Neural progenitor cell (in vitro differentiated cells): Measurements from ENCODE around the gene STAG3. TPM values are rescaled to one million over a fixed set of nuclear protein-coding genes. Genes with fewer than 3 reads are reported as not detected.
A peak's percentile ranks its signal among the peaks of the same experiment; 100 is the strongest.
"Not testable (repeated sequence)": the region's sequence is repeated elsewhere in the genome, so short reads cannot be mapped to it uniquely, and the experiment has no call there.

Source experiments
- DNase-seq: peaks from one replicate; pipeline ENCODE4 v3.0.0-alpha.2; 2016; ENCODE audit warnings: low spot score
- H2AFZ ChIP-seq: fragments of 200-600 bp; sonication (generic); replicated peaks from 2 replicates; pipeline ENCODE4 v1.6.1; 2016; ENCODE audit warnings: antibody characterized with exemption
- H3F3A ChIP-seq: fragments of 200-600 bp; sonication (generic); 2 replicates; pipeline ENCODE4 v1.6.1; 2016; ENCODE audit warnings: antibody characterized with exemption, low read depth
- H3K27ac ChIP-seq: fragments of 200-600 bp; sonication (generic); 2 replicates; pipeline ENCODE4 v1.5.1; 2016; ENCODE audit warnings: mild to moderate bottlenecking
- H3K27me3 ChIP-seq: fragments of 200-600 bp; sonication (generic); 2 replicates; pipeline ENCODE4 v1.6.1; 2016; ENCODE audit warnings: mild to moderate bottlenecking, moderate library complexity
- H3K36me3 ChIP-seq: fragments of 200-600 bp; sonication (generic); 2 replicates; pipeline ENCODE4 v1.5.1; 2016
- H3K4me1 ChIP-seq: fragments of 200-600 bp; sonication (generic); 2 replicates; pipeline ENCODE4 v1.6.1; 2016; ENCODE audit warnings: mixed run types
- H3K4me2 ChIP-seq: fragments of 200-600 bp; sonication (generic); 2 replicates; pipeline ENCODE4 v1.6.1; 2016
- H3K4me3 ChIP-seq: fragments of 200-600 bp; sonication (generic); 2 replicates; pipeline ENCODE4 v1.5.1; 2016
- H3K79me2 ChIP-seq: fragments of 200-600 bp; sonication (generic); 2 replicates; pipeline ENCODE4 v1.6.1; 2016; ENCODE audit warnings: low read depth
- H3K9ac ChIP-seq: fragments of 200-600 bp; sonication (generic); 2 replicates; pipeline ENCODE4 v1.6.1; 2016
- H3K9me3 ChIP-seq: fragments of 200-600 bp; sonication (generic); 2 replicates; pipeline ENCODE4 v1.5.1; 2016; ENCODE audit warnings: low read depth
- H4K20me1 ChIP-seq: fragments of 200-600 bp; sonication (generic); 2 replicates; pipeline ENCODE4 v1.6.1; 2016; ENCODE audit warnings: low read depth
- H3K27ac Mint-ChIP-seq: 3 replicates; pipeline ENCODE4 v1.8.0; 2021; ENCODE audit warnings: mixed read lengths
- H3K27me3 Mint-ChIP-seq: 2 replicates; pipeline ENCODE4 v1.8.0; 2022; ENCODE audit warnings: low read depth, mild to moderate bottlenecking, inconsistent platforms, moderate library complexity, mixed read lengths; ENCODE audit not compliant: insufficient read depth
- H3K36me3 Mint-ChIP-seq: 3 replicates; pipeline ENCODE4 v1.8.0; 2021; ENCODE audit warnings: mixed read lengths
- H3K4me1 Mint-ChIP-seq: 3 replicates; pipeline ENCODE4 v1.8.0; 2021; ENCODE audit warnings: mixed read lengths
- H3K4me3 Mint-ChIP-seq: 3 replicates; pipeline ENCODE4 v1.8.0; 2021; ENCODE audit warnings: mild to moderate bottlenecking, moderate library complexity, mixed read lengths
- H3K9me3 Mint-ChIP-seq: 3 replicates; pipeline ENCODE4 v1.8.0; 2020; ENCODE audit warnings: mixed read lengths
- CTCF ChIP-seq: fragments of 200-600 bp; sonication (generic); IDR thresholded peaks from 2 replicates; pipeline ENCODE4 v1.5.1; 2017; ENCODE audit warnings: antibody characterized with exemption, mild to moderate bottlenecking
- EZH2 ChIP-seq: fragments of 200-600 bp; sonication (generic); IDR thresholded peaks from 2 replicates; pipeline ENCODE4 v1.6.1; 2017; ENCODE audit warnings: antibody characterized with exemption, mild to moderate bottlenecking, moderate library complexity
- EZH2phosphoT487 ChIP-seq: fragments of 200-600 bp; sonication (generic); IDR thresholded peaks from 2 replicates; pipeline ENCODE4 v1.6.1; 2017; ENCODE audit warnings: antibody characterized with exemption
- total RNA-seq: library from RNA; depleted of rRNA; stranded (reverse); fragments of >200 nt; gene quantifications from 2 replicates; pipeline ENCODE4 v1.2.3, GENCODE V29; 2015; ENCODE audit warnings: low replicate concordance

The STAG3 gene
- total RNA-seq, 1 donor from 2014 or later, result 0.58 TPM

DNA sequence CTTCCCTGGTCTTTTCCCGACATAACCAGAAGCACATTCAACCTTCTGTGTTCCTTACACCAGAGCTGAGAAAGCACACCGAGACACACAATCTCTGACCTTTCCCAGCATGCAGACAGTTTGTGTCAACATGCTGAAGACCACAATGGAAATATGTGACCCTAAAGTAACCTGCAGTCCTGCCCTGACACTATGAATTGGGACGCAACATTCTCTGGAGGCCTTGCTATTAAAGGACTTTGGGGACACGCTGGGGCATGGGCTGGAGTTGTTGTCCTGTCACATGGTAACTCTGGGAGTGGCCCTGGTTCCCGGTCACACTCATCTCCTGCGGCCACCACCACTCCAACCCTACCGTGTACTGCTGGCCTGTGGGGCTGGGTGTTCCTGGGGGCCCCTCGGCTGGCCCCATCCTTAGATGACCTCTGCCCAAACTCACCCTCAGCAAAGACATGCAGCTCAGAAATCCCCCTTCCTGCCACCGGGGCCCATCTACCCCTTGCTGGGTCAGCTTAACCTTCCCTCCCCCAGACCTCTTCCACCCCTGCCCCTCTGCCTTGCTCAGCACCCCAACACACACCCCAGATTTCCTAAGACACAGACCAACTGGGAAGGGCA is 67.4 kb downstream of the STAG3 start:
- Histone ChIP-seq H3K79me2 (peaks cover 41% of the 10 kb centered on the region), H3K4me1 (peaks cover 19% of the 10 kb centered on the region), H4K20me1 (peaks cover 32% of the 10 kb centered on the region), H3F3A (peaks cover 21% of the 10 kb centered on the region)
- Mint-ChIP-seq H3K4me1 (peaks cover 38% of the 10 kb centered on the region), H3K4me3 (peak overlapping the region; percentile 21), H3K27ac (peak overlapping the region; percentile 85)
- not testable (repeated sequence) for H3K27me3 Mint-ChIP-seq, H3K4me2 ChIP-seq, H3K9me3 ChIP-seq, H2AFZ ChIP-seq, H3K36me3 Mint-ChIP-seq, H3K9me3 Mint-ChIP-seq, H3K27ac ChIP-seq, H3K36me3 ChIP-seq, DNase-seq, H3K4me3 ChIP-seq, H3K27me3 ChIP-seq, H3K9ac ChIP-seq

DNA sequence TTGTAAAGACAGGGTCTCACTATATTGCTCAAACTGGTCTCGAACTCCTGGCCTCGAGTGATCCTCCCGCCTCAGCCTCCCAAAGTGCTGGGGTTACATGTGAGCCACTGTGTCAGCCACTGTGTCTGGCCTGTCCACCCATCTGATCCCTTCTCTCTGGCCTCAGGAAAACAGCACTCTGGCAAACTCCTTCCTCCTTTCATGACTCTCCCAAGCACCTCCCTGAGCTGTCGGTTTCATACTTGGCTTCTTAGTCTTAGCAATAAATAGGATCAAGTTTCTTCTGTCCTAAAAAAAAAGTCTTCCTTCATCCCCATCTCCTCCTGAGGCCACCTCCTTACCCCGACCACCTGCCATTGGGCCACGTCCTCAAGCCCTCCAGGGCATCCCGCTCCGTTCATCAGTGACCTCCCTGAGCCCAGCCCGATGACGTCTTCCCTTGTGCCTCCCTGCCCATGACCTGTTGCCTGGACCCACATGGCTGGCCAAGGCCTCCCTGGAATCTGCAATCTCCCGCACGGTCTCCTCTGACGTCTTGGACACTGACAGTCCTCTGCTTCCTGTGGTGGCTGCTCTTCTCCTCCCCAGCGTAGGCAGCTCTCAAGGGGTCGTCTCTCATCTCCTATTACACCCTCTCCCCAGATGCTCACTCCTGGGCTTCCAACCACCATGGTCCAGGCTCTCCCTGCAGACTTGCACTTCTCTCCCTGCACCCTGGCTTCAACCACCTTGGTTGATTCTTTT is 68.6 kb downstream of the STAG3 start:
- peaks cover 40% of the 10 kb centered on the region for H3K79me2 ChIP-seq
- H3K9me3 Mint-ChIP-seq, H3K4me2 ChIP-seq, H3K4me3 ChIP-seq, H3K36me3 ChIP-seq, H2AFZ ChIP-seq, H3K9me3 ChIP-seq, H3K36me3 Mint-ChIP-seq, H3K9ac ChIP-seq, DNase-seq, H3K27me3 Mint-ChIP-seq, H3K27ac ChIP-seq, H3K27me3 ChIP-seq: not testable (repeated sequence)
- Mint-ChIP-seq H3K4me3 (peak overlapping the region; percentile 16), H3K4me1 (peaks cover 38% of the 10 kb centered on the region), H3K27ac (peak overlapping the region; percentile 40)
- H3K4me1 ChIP-seq, result peaks cover 19% of the 10 kb centered on the region
- peaks cover 32% of the 10 kb centered on the region for H4K20me1 ChIP-seq
- peaks cover 21% of the 10 kb centered on the region for H3F3A ChIP-seq

- peaks cover 37% of the 10 kb centered on the region for H3K4me1 Mint-ChIP-seq
- not testable (repeated sequence) for H3K4me3 ChIP-seq, H3K9ac ChIP-seq, H3K4me3 Mint-ChIP-seq, H2AFZ ChIP-seq, H3K36me3 ChIP-seq, H3K9me3 Mint-ChIP-seq, DNase-seq, H3K4me2 ChIP-seq, H3K9me3 ChIP-seq, H3K27ac Mint-ChIP-seq, H3K27me3 Mint-ChIP-seq, H3K27me3 ChIP-seq, H3K27ac ChIP-seq, H3K36me3 Mint-ChIP-seq
- peaks cover 19% of the 10 kb centered on the region for H3K4me1 ChIP-seq
- H3F3A ChIP-seq, result peaks cover 21% of the 10 kb centered on the region
- H3K79me2 ChIP-seq, result peaks cover 38% of the 10 kb centered on the region
- H4K20me1 ChIP-seq, result peaks cover 32% of the 10 kb centered on the region
These were observed 69.1 kb downstream of the STAG3 start for GRCh38 chr7:100246865-100247137.

GRCh38 chr7:100247152-100247757 is 69.5 kb downstream of the STAG3 start:
- Histone ChIP-seq H3K9me3 (no peaks in the 10 kb centered on the region), H3K4me1 (peaks cover 17% of the 10 kb centered on the region), H3K36me3 (no peaks in the 10 kb centered on the region), H4K20me1 (peaks cover 32% of the 10 kb centered on the region), H2AFZ (no peak overlapping the region), H3K27ac (peak overlapping the region; percentile 75), H3K27me3 (no peaks in the 10 kb centered on the region), H3K79me2 (peaks cover 38% of the 10 kb centered on the region), H3F3A (peaks cover 17% of the 10 kb centered on the region), H3K4me2 (peak overlapping the region; percentile 64), H3K9ac (no peak overlapping the region), H3K4me3 (no peak overlapping the region)
- Mint-ChIP-seq H3K4me1 (peaks cover 33% of the 10 kb centered on the region), H3K36me3 (peaks cover 4% of the 10 kb centered on the region), H3K9me3 (no peaks in the 10 kb centered on the region), H3K27me3 (peaks cover 2% of the 10 kb centered on the region), H3K27ac (peak overlapping the region; percentile 37), H3K4me3 (peak overlapping the region; percentile 24)
- no peak for TF ChIP-seq EZH2phosphoT487
- TF ChIP-seq EZH2, result no peak
- TF ChIP-seq CTCF, result peak; percentile 16
- DNase-seq, result peak; percentile 71
